Effector memory CD8-positive, alpha-beta T cell (primary cell): ENCODE measurements around the gene SPATA25.
"Not testable (repeated sequence)": the region's sequence is repeated elsewhere in the genome, so short reads cannot be mapped to it uniquely, and the experiment has no call there.

Experiments
- ATAC-seq: fragments of 150-1000 bp; cut with Tn5 transposase; replicated peaks from 2 replicates; pipeline ENCODE4 v1.10.0; 2021; ENCODE audit warnings: mild to moderate bottlenecking, moderate library complexity
- DNase-seq, 3 experiments: peaks; one replicate each; pipeline ENCODE4 v3.0.0; 2021
- H3K27ac Mint-ChIP-seq, 2 donors: one replicate each; pipeline ENCODE4 v1.8.0; 2022; ENCODE audit warnings: mild to moderate bottlenecking in 2 of 2, mixed read lengths in 2 of 2, moderate library complexity in 2 of 2
- H3K27me3 Mint-ChIP-seq, 2 donors: one replicate each; pipeline ENCODE4 v1.8.0; 2022; ENCODE audit warnings: mixed read lengths in 2 of 2
- H3K36me3 Mint-ChIP-seq: one replicate; pipeline ENCODE4 v1.8.0; 2022; ENCODE audit warnings: mild to moderate bottlenecking, moderate library complexity, mixed read lengths; ENCODE audit not compliant: insufficient read depth
- H3K4me1 Mint-ChIP-seq, 2 donors: one replicate each; pipeline ENCODE4 v1.8.0; 2022; ENCODE audit warnings: low read depth in 2 of 2, mixed read lengths in 2 of 2
- H3K4me3 Mint-ChIP-seq, 2 donors: one replicate each; pipeline ENCODE4 v1.8.0; 2022; ENCODE audit warnings: mild to moderate bottlenecking in 2 of 2, mixed read lengths in 2 of 2, moderate library complexity in 2 of 2
- H3K9me3 Mint-ChIP-seq, 2 donors: one replicate each; pipeline ENCODE4 v1.8.0; 2022; ENCODE audit warnings: mixed read lengths in 2 of 2

The SPATA25 gene

DNA sequence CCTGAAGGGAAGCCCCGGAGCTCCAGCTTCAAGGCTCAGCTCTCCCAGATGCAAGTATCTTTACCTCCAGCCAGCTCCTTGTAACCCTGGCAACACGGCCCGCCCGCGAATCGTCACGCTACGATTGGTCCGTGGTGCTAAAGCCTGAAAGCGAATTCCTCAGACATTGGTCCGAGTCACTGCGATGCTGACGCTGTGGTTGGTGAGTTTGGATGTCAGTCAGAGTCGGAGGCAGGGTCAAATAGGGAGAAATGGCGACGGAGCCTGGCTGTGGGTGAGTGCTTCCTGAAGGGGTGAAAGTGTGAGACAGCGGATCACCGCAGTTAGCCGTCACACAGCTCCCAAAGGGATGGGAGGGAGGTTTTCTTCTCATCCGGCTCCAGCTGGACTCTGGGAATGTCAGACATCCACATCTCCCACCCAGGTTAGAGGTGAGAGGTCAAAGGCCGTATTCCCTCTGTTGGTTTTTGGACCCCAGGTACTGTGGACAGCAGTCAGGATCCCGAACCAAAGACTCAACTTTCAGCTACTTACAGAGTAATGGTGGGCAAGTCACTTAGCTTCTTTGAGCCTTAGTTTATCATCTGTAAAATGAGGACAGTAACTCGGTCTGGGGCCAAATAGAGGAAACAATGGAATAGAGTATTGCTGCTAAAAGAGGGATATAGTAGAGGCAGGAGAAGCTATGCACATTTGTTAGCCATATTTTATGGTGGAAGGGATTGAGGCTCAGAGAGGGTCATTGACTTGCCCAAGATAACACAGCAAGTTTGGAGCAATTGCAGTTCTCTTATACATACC lies 6.2 kb downstream of the SPATA25 start, which contains the start of gene ZSWIM1:
Gene ZSWIM1, plus strand, starts transcription at position 240 of the 801 bp plus-strand sequence. CDS start 1,366 bp downstream, outside the sequence.
- ATAC-seq: peak; percentile 96
- H3K9me3 Mint-ChIP-seq: no peaks in the 10 kb centered on the region
- peak within 1 kb of the TSS; percentile 90 to 93 for H3K27ac Mint-ChIP-seq
- H3K4me3 Mint-ChIP-seq: peak within 1 kb of the TSS; percentile 73 to 75
- DNase-seq: peak; percentile 98 to 99 (median 99)
- peaks cover 13% of the 10 kb centered on the region for H3K36me3 Mint-ChIP-seq
- H3K4me1 Mint-ChIP-seq: peaks cover 22 to 27% of the 10 kb centered on the region in 2 donors
- H3K27me3 Mint-ChIP-seq: no peaks in the 10 kb centered on the region

GRCh38 chr20:45878076-45878761 lies 9.2 kb downstream of the SPATA25 start:
- Mint-ChIP-seq H3K4me1 (peaks cover 17 to 21% of the 10 kb centered on the region in 2 donors), H3K27me3 (no peaks in the 10 kb centered on the region), H3K9me3 (no peaks in the 10 kb centered on the region), H3K27ac (no peak overlapping the region), H3K36me3 (peaks cover 7% of the 10 kb centered on the region), H3K4me3 (no peak overlapping the region)
- ATAC-seq (no peak), DNase-seq (no peak)

GRCh38 chr20:45874576-45874975 lies 12.8 kb downstream of the SPATA25 start:
- no peak for DNase-seq
- ATAC-seq: no peak
- peaks cover 5% of the 10 kb centered on the region for H3K36me3 Mint-ChIP-seq
- no peak overlapping the region for H3K27ac Mint-ChIP-seq
- no peak overlapping the region for H3K4me3 Mint-ChIP-seq
- H3K9me3 Mint-ChIP-seq: no peaks in the 10 kb centered on the region
- H3K4me1 Mint-ChIP-seq: no peaks in the 10 kb centered on the region
- no peaks in the 10 kb centered on the region for H3K27me3 Mint-ChIP-seq

DNA sequence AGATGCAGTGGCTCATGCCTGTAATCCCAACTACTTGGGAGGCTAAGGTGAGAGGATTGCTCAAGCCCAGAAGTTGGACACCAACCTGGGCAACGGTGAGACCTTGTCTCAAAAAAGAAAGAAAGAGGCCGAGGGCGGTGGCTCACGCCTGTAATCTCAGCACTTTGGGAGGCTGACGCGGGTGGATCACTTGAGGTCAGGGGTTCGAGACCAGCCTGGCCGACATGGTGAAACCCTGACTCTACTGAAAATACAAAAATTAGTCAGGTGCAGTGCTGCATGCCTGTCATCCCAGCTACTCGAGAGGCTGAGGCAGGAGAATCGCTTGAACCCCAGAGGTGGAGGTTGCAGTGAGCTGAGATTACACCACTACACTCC lies 13.3 kb downstream of the SPATA25 start:
- not testable (repeated sequence) for ATAC-seq, H3K27me3 Mint-ChIP-seq, H3K4me3 Mint-ChIP-seq, H3K36me3 Mint-ChIP-seq, H3K27ac Mint-ChIP-seq, H3K9me3 Mint-ChIP-seq, DNase-seq, H3K4me1 Mint-ChIP-seq

DNA sequence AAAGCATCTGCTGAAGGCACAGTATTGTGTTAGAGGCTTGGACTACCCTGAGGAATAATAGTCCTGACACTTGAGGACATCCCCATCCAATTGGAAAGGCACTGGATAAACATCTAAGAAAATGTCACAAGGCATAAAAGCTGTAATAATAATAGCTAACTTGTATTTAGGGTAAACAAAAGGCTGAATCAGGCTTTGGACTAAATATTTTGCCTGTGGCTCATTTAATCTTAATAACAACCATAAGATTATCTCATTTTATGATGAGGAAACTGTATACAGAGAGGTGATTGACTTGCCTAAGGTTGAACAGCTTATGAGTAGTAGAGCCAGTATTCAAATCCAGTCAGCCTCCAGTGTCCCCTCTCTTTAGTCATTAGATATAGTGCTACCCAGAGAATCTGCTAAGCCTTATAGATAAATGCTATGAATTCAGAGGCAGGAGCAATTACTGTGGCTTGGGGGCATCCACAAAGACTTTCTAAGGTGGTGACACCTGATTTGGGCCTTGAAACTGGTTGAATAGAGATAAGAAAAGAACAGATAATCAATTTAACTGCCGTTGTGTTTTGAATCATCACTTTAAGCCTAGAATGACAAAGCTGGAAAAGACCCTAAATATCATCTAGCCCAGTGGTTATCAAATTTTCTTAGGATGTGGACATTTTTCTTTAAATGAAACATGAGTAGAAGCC lies 13.9 kb downstream of the SPATA25 start:
- DNase-seq (no peak), ATAC-seq (no peak)
- Mint-ChIP-seq H3K4me3 (no peak overlapping the region), H3K27ac (no peak overlapping the region), H3K9me3 (no peaks in the 10 kb centered on the region), H3K36me3 (peaks cover 7% of the 10 kb centered on the region), H3K27me3 (no peaks in the 10 kb centered on the region), H3K4me1 (no peaks in the 10 kb centered on the region)

DNA sequence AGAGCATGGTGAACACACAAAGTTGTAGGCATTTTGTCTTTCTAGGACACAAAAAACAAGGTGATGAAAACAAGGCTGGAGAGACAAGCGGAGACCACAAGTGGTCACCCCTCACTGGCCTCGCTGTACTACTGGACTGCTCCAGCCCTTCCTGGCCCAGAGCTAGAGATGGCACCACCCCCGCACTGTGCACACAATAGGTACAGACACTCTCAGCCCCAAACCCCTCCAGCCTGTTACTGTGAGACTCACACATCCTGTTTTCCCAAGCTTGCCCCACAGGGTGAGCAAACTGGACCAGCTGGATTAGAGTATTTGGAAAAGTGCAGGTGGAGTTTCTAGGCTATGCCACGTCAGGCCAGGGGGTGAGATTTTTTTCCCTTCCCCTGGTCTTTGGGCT lies 14.8 kb downstream of the SPATA25 start:
- H3K27ac Mint-ChIP-seq: no peak overlapping the region
- H3K27me3 Mint-ChIP-seq: no peaks in the 10 kb centered on the region
- peaks cover 7% of the 10 kb centered on the region for H3K36me3 Mint-ChIP-seq

DNA sequence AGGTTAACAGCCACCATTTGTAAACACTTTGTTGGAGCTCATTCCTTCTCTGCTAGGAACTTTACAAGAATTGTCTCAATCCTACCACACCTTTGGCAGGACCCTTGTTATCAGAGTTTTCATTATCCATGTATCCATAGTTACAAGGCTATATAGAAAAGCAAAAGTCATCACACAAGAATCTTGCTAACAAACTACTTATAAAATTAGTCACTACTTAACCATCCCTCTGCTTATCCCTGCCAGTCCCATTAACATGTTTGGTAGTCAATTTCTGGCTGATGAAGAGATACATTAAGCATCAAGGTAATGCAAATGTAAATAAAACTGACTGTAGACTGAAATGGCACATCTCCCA lies 19.6 kb downstream of the SPATA25 start:
- Mint-ChIP-seq H3K36me3 (peaks cover 10% of the 10 kb centered on the region), H3K4me3 (no peak overlapping the region), H3K27ac (no peak overlapping the region), H3K9me3 (no peaks in the 10 kb centered on the region), H3K4me1 (no peaks in the 10 kb centered on the region), H3K27me3 (no peaks in the 10 kb centered on the region)
- no peak for ATAC-seq
- DNase-seq: no peak

More for the DNA sequence above, 14.8 kb downstream of the SPATA25 start:
- H3K4me3 Mint-ChIP-seq: no peak overlapping the region
- ATAC-seq (no peak), DNase-seq (no peak)
- no peaks in the 10 kb centered on the region for H3K4me1 Mint-ChIP-seq
- no peaks in the 10 kb centered on the region for H3K9me3 Mint-ChIP-seq

GRCh38 chr20:45867136-45867818 lies 20.1 kb downstream of the SPATA25 start:
- H3K27ac Mint-ChIP-seq: no peak overlapping the region
- ATAC-seq: no peak

GRCh38 chr20:45866454-45866853 lies 21.0 kb downstream of the SPATA25 start:
- no peak overlapping the region for H3K27ac Mint-ChIP-seq
- H3K27me3 Mint-ChIP-seq: no peaks in the 10 kb centered on the region
- H3K9me3 Mint-ChIP-seq: no peaks in the 10 kb centered on the region
- H3K36me3 Mint-ChIP-seq: peaks cover 10% of the 10 kb centered on the region
- no peaks in the 10 kb centered on the region for H3K4me1 Mint-ChIP-seq
- H3K4me3 Mint-ChIP-seq: no peak overlapping the region
- ATAC-seq (no peak), DNase-seq (no peak)

More at GRCh38 chr20:45867136-45867818, 20.1 kb downstream of the SPATA25 start:
- no peak for DNase-seq
- H3K4me3 Mint-ChIP-seq: no peak overlapping the region
- H3K36me3 Mint-ChIP-seq: peaks cover 10% of the 10 kb centered on the region
- H3K4me1 Mint-ChIP-seq: no peaks in the 10 kb centered on the region
- H3K9me3 Mint-ChIP-seq: no peaks in the 10 kb centered on the region
- H3K27me3 Mint-ChIP-seq: no peaks in the 10 kb centered on the region

DNA sequence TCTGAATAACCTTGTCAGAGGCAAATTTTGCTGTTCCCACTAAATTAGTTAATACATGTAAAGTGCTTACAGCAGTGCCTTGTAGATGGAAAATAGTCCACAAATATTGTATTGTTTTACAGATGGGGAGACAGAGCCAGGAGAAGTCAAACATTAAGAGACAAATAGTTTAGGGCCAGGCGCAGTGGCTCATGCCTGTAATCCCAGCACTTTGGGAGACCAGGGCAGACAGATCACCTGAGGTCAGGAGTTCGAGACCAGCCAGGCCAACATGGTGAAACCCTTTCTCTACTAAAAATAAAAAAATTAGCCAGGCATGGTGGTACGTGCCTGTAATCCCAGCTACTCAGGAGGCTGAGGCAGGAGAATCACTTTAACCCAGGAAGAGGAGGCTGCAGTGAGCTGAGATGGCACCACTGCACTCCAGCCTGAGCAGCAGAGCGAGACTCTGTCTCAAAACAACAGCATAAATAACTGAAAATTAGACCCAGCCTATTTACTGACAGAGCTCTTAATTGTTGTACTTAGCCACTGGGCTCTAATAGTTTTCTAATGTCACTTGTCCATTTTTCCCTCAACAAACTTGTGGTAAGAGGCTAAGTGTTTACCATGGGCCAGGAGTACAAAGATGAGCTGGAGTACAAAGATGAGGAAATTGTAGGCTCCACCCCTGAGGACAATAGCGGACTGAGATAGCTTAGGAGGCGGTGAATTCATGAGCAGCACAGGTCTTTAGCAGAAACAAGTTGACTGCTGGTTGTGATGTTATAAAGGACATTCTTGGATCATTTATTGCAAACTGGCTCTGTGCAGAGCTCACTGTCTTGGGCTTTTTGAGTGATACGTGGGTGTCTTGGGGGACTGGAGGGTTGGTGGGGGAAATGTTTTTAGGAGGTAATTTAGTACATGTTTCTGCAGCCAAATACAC lies 23.6 kb downstream of the SPATA25 start:
- Mint-ChIP-seq H3K4me1 (peaks cover 2 to 8% of the 10 kb centered on the region in 2 donors), H3K9me3 (no peaks in the 10 kb centered on the region), H3K36me3 (peaks cover 8% of the 10 kb centered on the region), H3K27ac (peak overlapping the region in 1 of 2 donors; percentile 23), H3K27me3 (no peaks in the 10 kb centered on the region), H3K4me3 (no peak overlapping the region)
- DNase-seq (no peak), ATAC-seq (no peak)

DNA sequence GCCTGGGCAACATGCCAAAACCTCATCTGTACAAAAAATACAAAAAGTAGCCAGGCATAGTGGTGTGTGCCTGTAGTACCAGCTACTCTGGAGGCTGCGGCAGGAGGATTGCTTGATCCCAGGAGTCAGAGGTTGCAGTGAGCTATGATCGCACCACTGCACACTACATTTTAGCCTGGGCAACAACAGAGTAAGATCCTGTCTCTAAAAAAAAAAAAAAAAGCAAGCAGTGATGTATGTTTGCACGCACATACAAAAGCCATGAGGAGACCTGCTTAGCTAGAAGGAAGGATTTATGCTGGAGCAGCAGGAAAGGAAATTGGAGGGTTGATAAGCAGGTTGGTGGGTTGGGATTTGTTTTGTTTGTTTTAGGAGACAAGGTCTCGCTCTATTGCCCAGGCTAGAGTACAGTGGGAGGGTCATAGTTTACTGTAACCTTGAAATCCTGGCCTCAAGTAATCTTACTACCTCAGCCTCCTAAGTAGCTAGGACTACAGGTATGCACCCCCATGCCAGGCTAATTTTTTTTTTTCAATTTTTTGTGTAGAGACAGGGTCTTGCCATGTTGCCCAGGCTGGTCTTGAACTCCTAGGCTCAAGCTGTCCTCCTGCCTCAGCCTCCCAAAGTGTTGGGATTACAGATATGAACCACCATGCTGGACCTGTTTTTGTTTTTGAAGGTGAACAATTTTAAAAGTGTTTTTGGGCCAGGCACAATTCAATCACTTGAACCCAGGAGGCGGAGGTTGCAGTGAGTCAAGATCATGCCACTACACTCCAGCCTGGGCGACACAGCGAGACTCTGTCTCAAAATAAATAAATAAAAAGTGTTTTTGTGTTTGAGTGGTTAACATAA lies 26.0 kb downstream of the SPATA25 start:
- Mint-ChIP-seq H3K4me3 (no peak overlapping the region), H3K4me1 (peaks cover 18 to 22% of the 10 kb centered on the region in 2 donors), H3K36me3 (peaks cover 23% of the 10 kb centered on the region), H3K27me3 (no peaks in the 10 kb centered on the region), H3K9me3 (no peaks in the 10 kb centered on the region), H3K27ac (no peak overlapping the region)
- DNase-seq: no peak
- ATAC-seq: no peak
